22Rv1 (cell line): ENCODE results near the gene ZFYVE21.

Experiments used
- CTCF ChIP-seq: fragments of 450-650 bp; IDR thresholded peaks from 2 replicates; pipeline ENCODE4 v1.5.1; 2017; ENCODE audit warnings: mild to moderate bottlenecking
- ZFX ChIP-seq: fragments of 450-650 bp; IDR thresholded peaks from 2 replicates; pipeline ENCODE4 v1.6.1; 2017; ENCODE audit warnings: antibody characterized with exemption, borderline replicate concordance

- TF ChIP-seq CTCF: peak; percentile 79
- TF ChIP-seq ZFX: no peak
These were observed 11.8 kb downstream of the ZFYVE21 start for GRCh38 chr14:103727313-103727980.
